Kidney (tissue), 14 donors: Measurements from ENCODE around the gene HSD17B12. TPM values are rescaled to one million over a fixed set of nuclear protein-coding genes. Genes with fewer than 3 reads are reported as not detected.

Experiments
- DNase-seq, 5 donors: peaks; one replicate each; pipeline ENCODE4 v3.0.0-alpha.2; 2013 to 2020
- FAIRE-seq: peaks from 2 replicates; lab custom pipeline; 2012; peaks lifted over from hg19 to GRCh38; lab: Jason Lieb, UNC
- H3K27ac ChIP-seq, 2 donors: one replicate each; pipeline ENCODE4 v1.7.0; 2013; ENCODE audit warnings: low read depth in 2 of 2, low read length in 2 of 2, inconsistent platforms in 1 of 2
- H3K27me3 ChIP-seq: one replicate; pipeline ENCODE4 v1.7.1; 2013; ENCODE audit warnings: low read length, inconsistent platforms; ENCODE audit not compliant: control insufficient read depth, insufficient read depth
- H3K36me3 ChIP-seq, 3 donors: one replicate each; pipeline versions ENCODE4 v1.7.0 to v1.7.1; 2013; ENCODE audit warnings: low read length in 3 of 3, control low read depth in 1 of 3, inconsistent platforms in 1 of 3; ENCODE audit not compliant: insufficient read depth in 3 of 3, control insufficient read depth in 2 of 3
- H3K4me1 ChIP-seq, 3 donors: one replicate each; pipeline versions ENCODE4 v1.7.0 to v1.7.1; 2013; ENCODE audit warnings: low read length in 3 of 3, inconsistent platforms in 1 of 3, low read depth in 1 of 3; ENCODE audit not compliant: control insufficient read depth in 2 of 3, insufficient read depth in 2 of 3
- H3K4me3 ChIP-seq, 3 donors: one replicate each; pipeline versions ENCODE4 v1.7.0 to v1.8.1; 2013; ENCODE audit warnings: low read length in 3 of 3, control low read depth in 1 of 3, inconsistent platforms in 1 of 3
- H3K9ac ChIP-seq, 3 donors: one replicate each; pipeline versions ENCODE4 v1.7.0 to v1.7.1; 2013; ENCODE audit warnings: low read length in 3 of 3, control low read depth in 1 of 3, inconsistent platforms in 1 of 3
- H3K9me3 ChIP-seq, 3 donors: one replicate each; pipeline versions ENCODE4 v1.7.0 to v1.7.1; 2013; ENCODE audit warnings: low read length in 3 of 3, control low read depth in 1 of 3, inconsistent platforms in 1 of 3; ENCODE audit not compliant: control insufficient read depth in 2 of 3, insufficient read depth in 1 of 3
- CTCF ChIP-seq: IDR thresholded peaks from 3 replicates; pipeline ENCODE4 v1.5.1; 2012; ENCODE audit warnings: mild to moderate bottlenecking, moderate library complexity, borderline replicate concordance; ENCODE audit not compliant: insufficient read depth; ENCODE audit errors: extremely low read depth
- intact Hi-C: fragments of 100-400 bp; cut with DNase I; formaldehyde crosslinking; loops from one replicate; pipeline ENCODE4 v1.11.1; 2022
- polyA plus RNA-seq: library from polyadenylated mRNA; stranded (reverse); fragments of 350-450 nt; fragmentation: Illumina TruSeq; extraction: RNeasy Lipid Tissue Mini Kit (QIAGEN cat#74804); gene quantifications from one replicate; pipeline ENCODE4 v1.2.3, GENCODE V29; 2014; ENCODE audit warnings: low read depth, low replicate concordance; ENCODE audit not compliant: insufficient read depth
- total RNA-seq: library from RNA; stranded (reverse); fragmentation: NEBNext Ultra II Directional; extraction: Animal tissue kit (Norgen Biotek cat#: 25700); gene quantifications from one replicate; pipeline ENCODE4 v1.2.1, GENCODE V29; 2021
- donor health status: control.
- donor health status: control.
- donor health status: control.
- donor health status: control.
- donor health status: control.
- donor health status: DM: yes; HTN: yes; CAD: no.
- donor health status: Normal renal cell carcinoma (clear cell type).

The HSD17B12 gene
- total and polyA plus RNA-seq, 2 donors from 2014 or later, result 76.9 to 100 TPM

- peak in 1 of 5 donors; percentile 6 for DNase-seq
- no peak overlapping the region for H3K9ac ChIP-seq
- H3K36me3 ChIP-seq, result no peaks in the 10 kb centered on the region
- intact Hi-C loops, result no loop called here
- H3K4me3 ChIP-seq, result no peak overlapping the region
- TF ChIP-seq CTCF, result no peak
- H3K4me1 ChIP-seq, result no peaks in the 10 kb centered on the region
- FAIRE-seq, result no peak
- no peaks in the 10 kb centered on the region for H3K27me3 ChIP-seq
- peaks cover 0 to 5% (median 0%) of the 10 kb centered on the region in 3 donors for H3K9me3 ChIP-seq
- H3K27ac ChIP-seq, result no peak overlapping the region
Observed at GRCh38 chr11:43788421-43788820, 107.9 kb downstream of the HSD17B12 start.

GRCh38 chr11:43789700-43790443 is 109.3 kb downstream of the HSD17B12 start:
- no peak overlapping the region for H3K9ac ChIP-seq
- H3K4me1 ChIP-seq, result no peaks in the 10 kb centered on the region
- intact Hi-C loops, result no loop called here
- no peaks in the 10 kb centered on the region for H3K9me3 ChIP-seq
- no peak overlapping the region for H3K27ac ChIP-seq
- H3K36me3 ChIP-seq, result no peaks in the 10 kb centered on the region
- DNase-seq (no peak), FAIRE-seq (no peak)
- H3K4me3 ChIP-seq, result no peak overlapping the region
- no peaks in the 10 kb centered on the region for H3K27me3 ChIP-seq
- no peak for TF ChIP-seq CTCF

- no peak overlapping the region for H3K9ac ChIP-seq
- TF ChIP-seq CTCF, result no peak
- DNase-seq (no peak), FAIRE-seq (no peak)
- H3K9me3 ChIP-seq, result no peaks in the 10 kb centered on the region
- no peaks in the 10 kb centered on the region for H3K4me1 ChIP-seq
- no peaks in the 10 kb centered on the region for H3K36me3 ChIP-seq
- no peak overlapping the region for H3K4me3 ChIP-seq
- no peak overlapping the region for H3K27ac ChIP-seq
- intact Hi-C loops, result no loop called here
- H3K27me3 ChIP-seq, result no peaks in the 10 kb centered on the region
Observed at GRCh38 chr11:43790444-43790794, 109.9 kb downstream of the HSD17B12 start.
